D341Med (cell line): ENCODE measurements around the gene ZNF597.
"Not testable (repeated sequence)": the region's sequence is repeated elsewhere in the genome, so short reads cannot be mapped to it uniquely, and the experiment has no call there.

Source experiments
- DNase-seq: peaks from one replicate; pipeline ENCODE4 v3.0.0; 2012; ENCODE audit warnings: low spot score

Gene ZNF597

GRCh38 chr16:3475604-3476375, 32.5 kb upstream of the ZNF597 start:
- no peak for DNase-seq

- DNase-seq: not testable (repeated sequence)
These were observed 31.6 kb upstream of the ZNF597 start for GRCh38 chr16:3474870-3475269.

GRCh38 chr16:3474136-3474779, 31.0 kb upstream of the ZNF597 start:
- DNase-seq: no peak

- not testable (repeated sequence) for DNase-seq
These were observed 30.3 kb upstream of the ZNF597 start for GRCh38 chr16:3473596-3473943.

- no peak for DNase-seq
These were observed 29.7 kb upstream of the ZNF597 start for GRCh38 chr16:3472878-3473595.

- DNase-seq: peak; percentile 25
These were observed 28.3 kb upstream of the ZNF597 start for GRCh38 chr16:3471518-3472176.

GRCh38 chr16:3470723-3471122, 27.4 kb upstream of the ZNF597 start:
- DNase-seq: no peak

GRCh38 chr16:3469736-3470135, 26.4 kb upstream of the ZNF597 start:
- no peak for DNase-seq

GRCh38 chr16:3468501-3468900, 25.2 kb upstream of the ZNF597 start:
- DNase-seq: no peak

- DNase-seq: no peak
These were observed 24.6 kb upstream of the ZNF597 start for GRCh38 chr16:3467921-3468320.

GRCh38 chr16:3467182-3467581, 23.9 kb upstream of the ZNF597 start:
- no peak for DNase-seq

- no peak for DNase-seq
These were observed 22.7 kb upstream of the ZNF597 start for GRCh38 chr16:3465911-3466584.

GRCh38 chr16:3465301-3465700, 22.0 kb upstream of the ZNF597 start:
- no peak for DNase-seq

GRCh38 chr16:3461151-3461550, 17.8 kb upstream of the ZNF597 start:
- no peak for DNase-seq

- DNase-seq: no peak
These were observed 17.3 kb upstream of the ZNF597 start for GRCh38 chr16:3460585-3460984.

- no peak for DNase-seq
These were observed 16.8 kb upstream of the ZNF597 start for GRCh38 chr16:3460121-3460520.

GRCh38 chr16:3459401-3460090, 16.2 kb upstream of the ZNF597 start:
- no peak for DNase-seq

- DNase-seq: no peak
These were observed 15.6 kb upstream of the ZNF597 start for GRCh38 chr16:3458852-3459361.

GRCh38 chr16:3458278-3458851, 15.1 kb upstream of the ZNF597 start:
- no peak for DNase-seq

GRCh38 chr16:3457434-3458252, 14.3 kb upstream of the ZNF597 start:
- DNase-seq: peak; percentile 99
